GM12878 (cell line): Measurements from ENCODE around the gene TOLLIP.

ENCODE experiments used
- ATF3 ChIP-seq: IDR thresholded peaks from 2 replicates; pipeline ENCODE4 v1.6.1; 2011; ENCODE audit warnings: low read depth, mild to moderate bottlenecking, low read length, moderate library complexity, borderline replicate concordance; ENCODE audit errors: extremely low read depth
- BCL3 ChIP-seq: IDR thresholded peaks from 2 replicates; pipeline ENCODE4 v1.6.1; 2011; ENCODE audit warnings: borderline replicate concordance, low read depth, mild to moderate bottlenecking, moderate library complexity, low read length; ENCODE audit not compliant: insufficient read depth, poor library complexity, severe bottlenecking
- CHD2 ChIP-seq: IDR thresholded peaks from 2 replicates; pipeline ENCODE4 v1.6.1; 2011; ENCODE audit warnings: low read depth, low read length, improper control_type of control experiment, borderline replicate concordance
- CTCF ChIP-seq, 3 experiments: IDR thresholded peaks in 2 of 3; conservative IDR thresholded peaks in 1 of 3; 2 replicates each; pipeline ENCODE4 v1.5.1; 2011; ENCODE audit warnings: low read depth in 3 of 3, low read length in 3 of 3, mild to moderate bottlenecking in 3 of 3, control low read depth in 2 of 3, moderate library complexity in 2 of 3, inconsistent platforms in 1 of 3, mixed read lengths in 1 of 3; ENCODE audit not compliant: control insufficient read depth in 2 of 3, insufficient read depth in 1 of 3; ENCODE audit errors: extremely low read depth in 1 of 3
- EGR1 ChIP-seq, 2 experiments: IDR thresholded peaks; 1 replicate in 1 of 2; 2 replicates in 1 of 2; pipeline ENCODE4 v1.6.1; 2011 to 2012; ENCODE audit warnings: low read depth in 2 of 2, low read length in 2 of 2, borderline replicate concordance in 1 of 2, mild to moderate bottlenecking in 1 of 2, moderate library complexity in 1 of 2
- EZH2 ChIP-seq: IDR thresholded peaks from 2 replicates; pipeline ENCODE4 v1.6.1; 2012; ENCODE audit warnings: low read depth, mild to moderate bottlenecking, control low read depth, inconsistent platforms, low read length, borderline replicate concordance; ENCODE audit not compliant: control insufficient read depth
- KDM1A ChIP-seq: fragments of 200-600 bp; sonication (generic); IDR thresholded peaks from 2 replicates; pipeline ENCODE4 v1.6.1; 2016; ENCODE audit warnings: borderline replicate concordance
- PAX5 ChIP-seq: IDR thresholded peaks from 2 replicates; pipeline ENCODE4 v1.6.1; 2011; ENCODE audit warnings: low read depth, low read length, borderline replicate concordance
- RAD21 ChIP-seq: IDR thresholded peaks from 2 replicates; pipeline ENCODE4 v1.6.1; 2011; ENCODE audit warnings: mild to moderate bottlenecking, low read depth, low read length, moderate library complexity; ENCODE audit not compliant: insufficient read depth
- SRF ChIP-seq, 2 experiments: IDR thresholded peaks; 2 replicates each; pipeline ENCODE4 v1.6.1; 2011; ENCODE audit warnings: low read depth in 2 of 2, low read length in 2 of 2, mild to moderate bottlenecking in 1 of 2, moderate library complexity in 1 of 2
- TCF7 ChIP-seq: IDR thresholded peaks from 2 replicates; pipeline ENCODE4 v1.6.1; 2014; ENCODE audit warnings: antibody characterized with exemption, borderline replicate concordance
- USF1 ChIP-seq: IDR thresholded peaks from 2 replicates; pipeline ENCODE4 v1.6.1; 2011; ENCODE audit warnings: borderline replicate concordance, low read depth, mild to moderate bottlenecking, moderate library complexity, mixed read lengths, low read length; ENCODE audit not compliant: insufficient read depth; ENCODE audit errors: extremely low read length
- YY1 ChIP-seq: IDR thresholded peaks from 2 replicates; pipeline ENCODE4 v1.6.1; 2011; ENCODE audit warnings: low read depth, mild to moderate bottlenecking, low read length

GRCh38 chr11:1271406-1271805, 38.0 kb downstream of the TOLLIP start:
- TF ChIP-seq EGR1 (IDR thresholded peaks at IDR 0.05; ENCODE audit: borderline replicate concordance in 1 of 2, low read depth in 2 of 2, low read length in 2 of 2) (no peak), SRF (IDR thresholded peaks at IDR 0.05; ENCODE audit: low read depth in 2 of 2, low read length in 2 of 2) (no peak), PAX5 (no peak), TCF7 (no peak), CTCF (IDR thresholded peaks at IDR 0.05 in 2 of 3, conservative IDR thresholded peaks at IDR 0.05 in 1 of 3; ENCODE audit: control insufficient read depth in 2 of 3, extremely low read depth in 1 of 3, insufficient read depth in 1 of 3, low read depth in 3 of 3, low read length in 3 of 3) (no peak), RAD21 (no peak), KDM1A (no peak), YY1 (no peak), BCL3 (no peak), EZH2 (no peak), ATF3 (no peak), USF1 (no peak), CHD2 (no peak)
